ENCODE results near the gene FCN1.
"Not testable (repeated sequence)": the region's sequence is repeated elsewhere in the genome, so short reads cannot be mapped to it uniquely, and the experiment has no call there.

Gene FCN1

DNA sequence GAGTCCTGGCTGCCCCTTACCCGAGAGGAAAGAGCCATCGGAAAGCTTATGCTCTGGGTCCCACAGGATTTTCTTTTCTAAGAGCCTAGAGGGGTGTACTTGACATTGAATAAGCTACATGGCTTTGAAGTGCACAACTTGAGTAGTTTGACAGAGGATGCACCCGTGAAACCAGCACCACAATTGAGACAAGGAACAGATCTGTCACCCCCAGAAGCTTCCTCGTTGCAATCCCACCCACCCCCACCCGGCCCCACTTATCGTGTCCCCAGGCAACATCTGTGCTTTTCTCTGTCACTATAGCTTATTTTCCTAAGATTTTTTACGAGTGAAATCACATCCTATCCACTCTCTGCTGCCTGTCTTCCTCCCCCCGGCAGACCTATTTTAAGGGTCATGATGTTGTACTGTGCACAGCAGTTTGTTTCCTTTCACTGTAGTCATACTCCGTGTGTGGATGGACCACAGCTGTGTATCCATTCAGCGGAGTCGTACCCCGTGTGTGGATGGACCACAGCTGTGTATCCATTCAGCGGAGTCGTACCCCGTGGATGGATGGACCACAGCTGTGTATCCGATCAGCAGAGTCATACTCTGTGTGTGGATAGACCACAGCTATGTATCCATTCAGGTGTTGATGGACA, 45.9 kb downstream of the FCN1 start:
- no peak for DNase-seq (ENCODE audit: low spot score)

- no peak for DNase-seq (ENCODE audit: low spot score)
Measured at GRCh38 chr9:134870746-134871662, 46.7 kb downstream of the FCN1 start.

DNA sequence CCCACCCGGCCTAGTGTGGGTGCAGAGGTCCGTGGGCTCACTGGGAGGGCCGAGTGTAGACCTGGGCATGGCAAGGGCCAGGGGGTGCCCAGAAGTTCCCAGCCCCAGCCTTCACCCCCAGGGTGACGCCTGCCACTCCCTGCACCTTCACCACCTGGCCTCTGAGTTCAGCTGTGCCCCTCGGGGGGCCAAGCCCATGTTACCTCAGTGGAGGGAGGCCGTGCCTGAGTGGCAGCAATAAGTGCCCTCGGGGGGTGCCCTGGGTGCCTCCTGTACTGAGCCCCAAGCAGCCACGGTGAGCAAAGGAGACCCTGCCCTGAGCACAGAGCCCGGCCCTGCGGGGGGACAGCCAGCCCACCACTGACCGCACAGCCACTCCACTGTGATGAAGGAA, 47.4 kb downstream of the FCN1 start:
- no peak for DNase-seq (ENCODE audit: low spot score)

- no peak for DNase-seq (ENCODE audit: low spot score)
Measured at GRCh38 chr9:134869554-134870300, 48.0 kb downstream of the FCN1 start.

DNA sequence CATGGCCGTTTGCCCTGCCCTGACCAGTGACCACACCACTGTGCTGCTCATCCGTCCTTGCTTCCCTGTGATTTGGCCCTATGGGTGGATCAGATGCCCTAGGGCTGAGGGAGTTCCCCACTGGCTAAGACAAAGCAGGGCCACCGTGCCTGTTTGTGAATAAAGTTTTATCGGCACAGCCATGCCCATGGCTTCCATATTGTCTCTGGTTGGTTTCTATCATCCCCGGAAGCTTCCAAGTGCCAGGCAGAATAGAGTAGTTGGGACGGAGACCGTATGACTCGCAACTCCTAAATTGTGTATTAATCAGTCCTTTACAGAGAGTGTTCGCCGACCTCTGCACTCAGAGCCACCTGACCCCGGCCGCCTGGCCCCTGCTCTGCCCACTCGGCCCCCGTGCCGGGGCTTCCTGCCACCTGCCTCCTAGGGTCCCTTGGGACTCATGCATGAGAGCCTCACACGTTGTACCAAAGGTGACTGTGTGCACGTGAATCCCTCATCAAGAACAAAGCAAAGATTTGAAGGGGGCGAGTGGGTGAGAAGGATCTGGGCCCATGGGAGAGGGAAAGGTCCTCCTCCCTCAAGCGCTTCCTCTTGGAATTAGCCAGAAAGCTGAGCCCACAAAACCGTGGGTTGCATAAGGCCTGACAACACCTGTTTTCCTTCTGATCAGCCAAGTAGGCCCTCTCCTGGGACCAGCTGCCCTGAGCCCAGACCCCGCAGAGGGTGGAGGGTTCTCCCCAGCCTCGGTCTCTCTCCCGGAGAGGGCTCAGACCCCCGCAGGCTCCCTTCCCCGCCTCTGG, 48.8 kb downstream of the FCN1 start:
- no peak for DNase-seq (ENCODE audit: low spot score)

GRCh38 chr9:134867917-134868750, 49.6 kb downstream of the FCN1 start:
- no peak for DNase-seq (ENCODE audit: low spot score)

DNA sequence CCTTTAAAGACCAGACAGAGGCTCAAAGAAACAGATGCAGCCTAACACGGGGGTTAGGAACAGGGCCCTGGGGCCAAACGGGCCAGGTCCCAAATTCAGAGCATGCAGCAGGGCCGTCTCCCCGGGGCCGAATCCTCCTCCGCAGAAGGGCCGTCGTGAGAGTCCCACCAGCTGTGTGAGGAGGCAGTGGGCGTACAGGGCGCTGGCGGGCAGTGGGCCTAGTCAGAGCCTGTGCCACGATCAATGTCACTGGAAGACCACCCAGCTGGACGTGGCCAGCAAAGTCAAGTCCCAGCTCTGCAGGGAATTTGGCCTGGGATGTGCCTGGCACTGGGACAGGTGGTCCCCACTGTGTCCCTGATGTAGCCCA, 52.9 kb downstream of the FCN1 start:
- DNase-seq (ENCODE audit: low spot score) = no peak

DNA sequence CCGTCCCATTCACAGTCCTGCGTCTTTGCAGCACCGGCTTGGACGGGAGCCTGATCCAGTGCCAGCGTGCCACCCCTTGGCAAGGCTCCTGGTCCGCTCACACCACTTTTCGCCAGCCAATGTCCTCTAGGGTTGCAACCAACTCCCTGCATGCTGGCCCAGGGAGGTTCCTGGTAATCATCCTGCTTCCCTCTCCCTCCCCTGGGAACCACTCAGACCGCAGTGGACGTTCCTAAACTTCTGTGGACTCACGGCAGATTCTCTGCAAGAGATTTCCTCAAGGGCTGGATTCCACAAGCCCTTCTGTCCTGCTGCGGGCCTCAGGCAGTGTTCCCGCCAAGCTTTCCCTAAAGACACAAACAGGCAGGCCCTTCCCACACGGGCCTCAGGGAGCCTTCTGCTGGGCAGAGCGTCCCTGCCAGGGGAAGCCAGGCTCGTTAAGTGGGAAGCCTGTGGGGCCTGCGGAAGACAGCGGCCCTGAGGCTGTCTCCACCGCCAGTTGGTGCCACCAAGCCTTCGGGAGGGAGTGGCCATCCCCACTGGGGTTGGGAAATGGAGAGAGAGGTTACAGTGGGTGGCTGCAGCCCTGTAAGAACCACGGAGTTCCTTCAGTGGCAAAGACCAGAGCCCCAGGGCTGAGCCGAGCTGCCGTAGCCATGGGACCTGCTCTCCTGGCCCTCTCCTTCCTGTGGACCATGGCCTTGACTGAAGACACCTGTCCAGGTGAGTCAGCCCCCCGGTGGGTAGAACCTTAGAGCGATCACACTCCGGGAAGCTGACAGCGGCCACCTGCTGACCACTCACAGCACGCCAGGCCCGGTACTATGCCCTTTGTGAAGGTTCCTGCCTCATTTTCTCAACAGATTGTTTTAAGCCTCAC, 53.5 kb downstream of the FCN1 start:
- no peak for DNase-seq (ENCODE audit: low spot score)

- DNase-seq (ENCODE audit: low spot score) = no peak
Measured at GRCh38 chr9:134863306-134863902, 54.3 kb downstream of the FCN1 start.

DNA sequence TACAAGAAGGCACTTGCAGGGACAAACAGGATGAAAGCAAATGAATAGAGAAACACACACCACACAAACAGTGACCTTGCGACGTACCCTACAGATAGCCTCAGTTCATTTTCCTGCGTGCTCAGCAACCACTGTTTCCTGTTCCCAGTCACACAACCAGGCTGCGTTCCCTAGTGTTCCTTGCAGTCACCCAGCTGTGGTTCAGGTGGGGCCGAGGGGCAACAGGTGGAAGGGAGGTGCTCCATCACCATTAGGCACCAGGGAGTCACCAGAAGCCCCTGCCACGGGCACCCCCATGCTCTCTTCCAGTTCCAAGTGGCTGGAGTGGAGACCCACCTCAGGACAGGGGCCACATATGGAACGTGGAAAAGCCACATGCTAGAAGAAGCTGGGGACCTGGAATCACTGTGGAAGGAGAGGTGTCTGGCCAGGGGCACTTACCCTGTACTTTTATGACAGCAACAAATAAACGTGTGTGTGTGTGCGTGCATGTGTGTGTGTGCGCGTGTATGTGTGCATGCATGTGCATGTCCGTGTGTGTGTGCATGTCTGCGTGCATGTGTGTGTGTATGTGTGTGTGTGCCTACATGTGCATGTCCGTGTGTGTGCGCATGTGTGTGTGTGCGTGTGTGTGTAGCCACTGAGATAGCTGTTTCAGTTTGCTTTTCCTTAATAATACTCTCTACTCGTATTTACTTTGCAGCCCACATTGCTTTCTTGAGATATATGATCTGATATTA, 55.9 kb downstream of the FCN1 start:
- no peak for DNase-seq (ENCODE audit: low spot score)

GRCh38 chr9:134860510-134860909, 57.2 kb downstream of the FCN1 start:
- no peak for DNase-seq (ENCODE audit: low spot score)

GRCh38 chr9:134858051-134858841, 59.5 kb downstream of the FCN1 start:
- DNase-seq (ENCODE audit: low spot score) = no peak

GRCh38 chr9:134857451-134857850, 60.3 kb downstream of the FCN1 start:
- not testable (repeated sequence) for DNase-seq (ENCODE audit: low spot score)

- DNase-seq (ENCODE audit: low spot score) = no peak
Measured at GRCh38 chr9:134855900-134856377, 61.8 kb downstream of the FCN1 start.

All from COLO829 (cell line).